Measurements from ENCODE around the gene PEG3.

Gene PEG3

DNA sequence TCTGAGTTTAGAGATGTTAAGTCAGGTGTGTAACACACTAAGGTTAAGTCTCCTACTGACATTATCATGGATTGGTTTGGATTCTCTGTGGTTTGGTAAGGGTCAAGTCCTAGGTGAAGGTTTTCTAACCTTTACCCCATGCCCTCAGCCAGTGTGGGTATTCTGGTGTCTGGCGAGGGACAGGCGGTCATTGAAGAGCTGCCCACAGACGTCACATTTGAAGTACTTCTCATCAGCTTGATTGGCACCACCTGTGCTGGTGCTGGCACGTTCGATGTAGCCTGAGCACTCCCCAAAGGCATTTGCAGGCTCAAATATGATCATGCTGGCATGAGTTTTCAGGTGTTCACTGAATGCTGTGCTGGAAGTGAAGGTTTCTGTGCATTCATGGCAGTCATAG, 27.0 kb downstream of the PEG3 start:
- in situ Hi-C loops (cut with MboI; ENCODE audit: low pct_unique_long_range_greater_than_20kb, low sequenced_read_pairs, unreplicated experiment), result no loop called here
- TF ChIP-seq, protein P1, sequence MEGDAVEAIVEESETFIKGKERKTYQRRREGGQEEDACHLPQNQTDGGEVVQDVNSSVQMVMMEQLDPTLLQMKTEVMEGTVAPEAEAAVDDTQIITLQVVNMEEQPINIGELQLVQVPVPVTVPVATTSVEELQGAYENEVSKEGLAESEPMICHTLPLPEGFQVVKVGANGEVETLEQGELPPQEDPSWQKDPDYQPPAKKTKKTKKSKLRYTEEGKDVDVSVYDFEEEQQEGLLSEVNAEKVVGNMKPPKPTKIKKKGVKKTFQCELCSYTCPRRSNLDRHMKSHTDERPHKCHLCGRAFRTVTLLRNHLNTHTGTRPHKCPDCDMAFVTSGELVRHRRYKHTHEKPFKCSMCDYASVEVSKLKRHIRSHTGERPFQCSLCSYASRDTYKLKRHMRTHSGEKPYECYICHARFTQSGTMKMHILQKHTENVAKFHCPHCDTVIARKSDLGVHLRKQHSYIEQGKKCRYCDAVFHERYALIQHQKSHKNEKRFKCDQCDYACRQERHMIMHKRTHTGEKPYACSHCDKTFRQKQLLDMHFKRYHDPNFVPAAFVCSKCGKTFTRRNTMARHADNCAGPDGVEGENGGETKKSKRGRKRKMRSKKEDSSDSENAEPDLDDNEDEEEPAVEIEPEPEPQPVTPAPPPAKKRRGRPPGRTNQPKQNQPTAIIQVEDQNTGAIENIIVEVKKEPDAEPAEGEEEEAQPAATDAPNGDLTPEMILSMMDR (IDR thresholded peaks at IDR 0.05; ENCODE audit: extremely low read depth, insufficient read depth, missing control alignments), result no peak

DNA sequence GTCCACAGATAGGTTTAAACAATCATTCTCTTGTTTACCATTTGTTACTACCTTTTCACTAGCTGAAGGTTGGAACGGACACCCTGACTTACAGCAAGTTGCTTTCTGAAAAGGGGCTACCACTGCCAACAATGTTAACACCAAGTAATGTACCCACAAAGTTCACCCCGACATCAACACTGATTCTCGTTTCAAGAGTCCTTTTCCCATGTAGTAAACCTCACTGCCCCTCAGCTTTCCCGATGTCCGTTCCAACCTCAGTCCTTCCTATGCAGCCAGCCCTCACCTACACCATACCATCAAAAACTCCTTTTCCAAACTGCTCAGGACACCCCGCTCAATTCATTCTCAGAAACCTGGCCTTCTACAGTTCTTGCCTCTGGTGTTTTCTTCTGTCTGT, 29.0 kb downstream of the PEG3 start:
- no peak for DNase-seq (ENCODE audit: low spot score)
- TF ChIP-seq, protein P1 (IDR thresholded peaks at IDR 0.05; ENCODE audit: extremely low read depth, insufficient read depth, missing control alignments), result no peak
- in situ Hi-C loops (cut with MboI; ENCODE audit: low pct_unique_long_range_greater_than_20kb, low sequenced_read_pairs, unreplicated experiment), result no loop called here

More for the DNA sequence above, 27.0 kb downstream of the PEG3 start:
- no peak for DNase-seq (ENCODE audit: low spot score)

DNA sequence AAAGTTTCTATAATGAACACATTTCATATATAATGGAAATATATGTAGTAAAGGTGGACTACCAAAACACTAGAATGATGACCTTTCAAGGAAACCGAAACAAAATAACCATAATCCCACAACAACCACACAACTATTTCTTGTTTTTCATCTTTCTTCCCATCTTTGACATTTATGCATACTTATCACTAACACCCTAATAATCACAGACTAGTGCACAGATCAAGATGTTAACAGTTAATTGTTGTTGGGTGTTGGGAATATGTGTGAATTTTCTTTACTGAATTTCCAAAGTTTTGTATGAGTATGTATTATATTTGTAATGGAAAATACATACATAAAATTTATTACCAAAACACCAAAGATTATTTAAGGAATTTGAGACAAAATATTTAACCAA, 30.3 kb downstream of the PEG3 start:
- no peak for DNase-seq (ENCODE audit: low spot score)
- TF ChIP-seq, protein P1 (IDR thresholded peaks at IDR 0.05; ENCODE audit: extremely low read depth, insufficient read depth, missing control alignments), result no peak
- in situ Hi-C loops (cut with MboI; ENCODE audit: low pct_unique_long_range_greater_than_20kb, low sequenced_read_pairs, unreplicated experiment), result no loop called here

DNA sequence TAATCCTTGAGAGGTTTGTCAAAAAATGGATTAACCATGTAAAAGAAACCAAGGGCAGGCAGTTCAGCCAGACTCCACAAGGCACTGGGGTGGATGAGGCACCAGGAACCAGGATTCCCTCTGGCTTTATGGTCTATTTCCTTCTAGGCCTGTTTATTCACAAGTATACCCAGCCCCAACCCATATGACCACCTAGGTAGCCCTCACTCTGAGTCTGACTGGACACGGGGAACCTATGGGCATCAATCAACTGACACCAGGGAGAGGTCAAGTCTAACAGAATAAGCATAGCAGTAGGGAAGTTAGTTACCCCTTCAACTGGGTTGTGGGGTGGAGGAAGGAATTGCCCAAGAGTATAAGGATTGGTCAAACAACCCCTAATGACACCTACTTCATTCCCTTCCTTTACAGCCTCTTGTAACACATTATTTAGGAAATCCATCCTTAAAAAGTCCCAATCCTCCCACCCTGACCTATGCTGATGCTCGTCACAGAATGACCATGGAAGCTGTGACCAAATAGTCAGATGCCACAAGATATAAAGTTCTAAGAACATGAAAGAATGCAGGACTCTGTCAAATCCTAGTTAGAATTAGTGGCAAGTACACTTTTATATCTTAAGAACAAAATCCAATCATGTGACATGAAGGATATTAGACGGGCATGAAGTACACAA, 31.7 kb downstream of the PEG3 start:
- TF ChIP-seq, protein P1 (IDR thresholded peaks at IDR 0.05; ENCODE audit: extremely low read depth, insufficient read depth, missing control alignments), result no peak
- no peak for DNase-seq (ENCODE audit: low spot score)
- in situ Hi-C loops (cut with MboI; ENCODE audit: low pct_unique_long_range_greater_than_20kb, low sequenced_read_pairs, unreplicated experiment), result no loop called here

DNA sequence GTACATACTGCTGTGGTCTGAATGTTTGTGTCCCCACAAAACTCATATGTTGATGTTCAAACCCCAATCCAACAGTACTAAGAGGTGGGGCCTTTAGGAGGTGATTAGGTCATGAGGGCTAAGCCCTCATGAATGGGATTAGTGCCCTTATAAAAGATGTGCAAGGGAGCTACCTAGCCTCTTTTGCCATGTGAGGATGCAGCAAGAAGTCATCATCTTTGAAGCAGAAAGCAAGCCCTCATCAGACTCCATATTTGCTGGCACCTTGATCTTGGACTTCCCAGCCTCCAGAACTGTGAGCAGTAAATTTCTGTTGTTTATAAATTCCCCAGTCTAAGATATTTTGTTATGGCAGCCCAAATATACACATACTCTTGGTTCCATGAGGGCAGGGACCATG, 33.9 kb downstream of the PEG3 start:
- no peak for DNase-seq (ENCODE audit: low spot score)
- TF ChIP-seq, protein P1 (IDR thresholded peaks at IDR 0.05; ENCODE audit: extremely low read depth, insufficient read depth, missing control alignments), result no peak
- in situ Hi-C loops (cut with MboI; ENCODE audit: low pct_unique_long_range_greater_than_20kb, low sequenced_read_pairs, unreplicated experiment), result no loop called here
